ES-I3 (cell line): Measurements from ENCODE around the gene DAND5.
"Not testable (repeated sequence)": the region's sequence is repeated elsewhere in the genome, so short reads cannot be mapped to it uniquely, and the experiment has no call there.

ENCODE experiments used
- H3K36me3 ChIP-seq: 2 replicates; pipeline ENCODE4 v1.6.1; 2013; ENCODE audit warnings: mild to moderate bottlenecking, low read length, control low read depth, moderate library complexity; ENCODE audit not compliant: insufficient read depth
- H3K4me1 ChIP-seq: 2 replicates; pipeline ENCODE4 v1.6.1; 2013; ENCODE audit warnings: mild to moderate bottlenecking, control low read depth, low read length; ENCODE audit not compliant: insufficient read depth
- H3K9ac ChIP-seq: 2 replicates; pipeline ENCODE4 v1.6.1; 2013; ENCODE audit warnings: low read depth, mild to moderate bottlenecking, low read length, moderate library complexity
- H3K9me3 ChIP-seq: 2 replicates; pipeline ENCODE4 v1.6.1; 2013; ENCODE audit warnings: mild to moderate bottlenecking, low read length, moderate library complexity; ENCODE audit not compliant: control insufficient read depth, insufficient read depth

The DAND5 gene

GRCh38 chr19:12952050-12952449, 17.3 kb upstream of the DAND5 start:
- not testable (repeated sequence) for H3K36me3 ChIP-seq, H3K9me3 ChIP-seq, H3K4me1 ChIP-seq, H3K9ac ChIP-seq

- no peaks in the 10 kb centered on the region for H3K4me1 ChIP-seq
- H3K9me3 ChIP-seq = no peaks in the 10 kb centered on the region
- peaks cover 6% of the 10 kb centered on the region; the same call in 1 of the 2 replicates for H3K36me3 ChIP-seq
- H3K9ac ChIP-seq = no peak overlapping the region
Measured at GRCh38 chr19:12952488-12953137, 16.8 kb upstream of the DAND5 start.

GRCh38 chr19:12953138-12953798, 16.1 kb upstream of the DAND5 start:
- Histone ChIP-seq H3K9ac (no peak overlapping the region), H3K36me3 (peaks cover 2% of the 10 kb centered on the region; the same call in 1 of the 2 replicates)

GRCh38 chr19:12953799-12954611, 15.4 kb upstream of the DAND5 start:
- Histone ChIP-seq H3K9ac (no peak overlapping the region), H3K4me1 (no peaks in the 10 kb centered on the region), H3K9me3 (no peaks in the 10 kb centered on the region), H3K36me3 (peaks cover 2% of the 10 kb centered on the region; the same call in 1 of the 2 replicates)

More at GRCh38 chr19:12953138-12953798, 16.1 kb upstream of the DAND5 start:
- Histone ChIP-seq H3K9me3 (no peaks in the 10 kb centered on the region), H3K4me1 (no peaks in the 10 kb centered on the region)

GRCh38 chr19:12954612-12954962, 14.8 kb upstream of the DAND5 start:
- Histone ChIP-seq H3K9me3 (no peaks in the 10 kb centered on the region), H3K36me3 (peaks cover 2% of the 10 kb centered on the region; the same call in 1 of the 2 replicates), H3K9ac (no peak overlapping the region), H3K4me1 (no peaks in the 10 kb centered on the region)

- not testable (repeated sequence) for H3K36me3 ChIP-seq, H3K4me1 ChIP-seq, H3K9me3 ChIP-seq
- peak overlapping the region; percentile 97; the same call in 1 of the 2 replicates for H3K9ac ChIP-seq
Measured at GRCh38 chr19:12955575-12955974, 13.8 kb upstream of the DAND5 start.

- H3K36me3 ChIP-seq = peaks cover 2% of the 10 kb centered on the region; the same call in 1 of the 2 replicates
- H3K9ac ChIP-seq = peak overlapping the region; percentile 97
- H3K4me1 ChIP-seq = no peaks in the 10 kb centered on the region
- H3K9me3 ChIP-seq = no peaks in the 10 kb centered on the region
Measured at GRCh38 chr19:12955996-12956395, 13.4 kb upstream of the DAND5 start.

DNA sequence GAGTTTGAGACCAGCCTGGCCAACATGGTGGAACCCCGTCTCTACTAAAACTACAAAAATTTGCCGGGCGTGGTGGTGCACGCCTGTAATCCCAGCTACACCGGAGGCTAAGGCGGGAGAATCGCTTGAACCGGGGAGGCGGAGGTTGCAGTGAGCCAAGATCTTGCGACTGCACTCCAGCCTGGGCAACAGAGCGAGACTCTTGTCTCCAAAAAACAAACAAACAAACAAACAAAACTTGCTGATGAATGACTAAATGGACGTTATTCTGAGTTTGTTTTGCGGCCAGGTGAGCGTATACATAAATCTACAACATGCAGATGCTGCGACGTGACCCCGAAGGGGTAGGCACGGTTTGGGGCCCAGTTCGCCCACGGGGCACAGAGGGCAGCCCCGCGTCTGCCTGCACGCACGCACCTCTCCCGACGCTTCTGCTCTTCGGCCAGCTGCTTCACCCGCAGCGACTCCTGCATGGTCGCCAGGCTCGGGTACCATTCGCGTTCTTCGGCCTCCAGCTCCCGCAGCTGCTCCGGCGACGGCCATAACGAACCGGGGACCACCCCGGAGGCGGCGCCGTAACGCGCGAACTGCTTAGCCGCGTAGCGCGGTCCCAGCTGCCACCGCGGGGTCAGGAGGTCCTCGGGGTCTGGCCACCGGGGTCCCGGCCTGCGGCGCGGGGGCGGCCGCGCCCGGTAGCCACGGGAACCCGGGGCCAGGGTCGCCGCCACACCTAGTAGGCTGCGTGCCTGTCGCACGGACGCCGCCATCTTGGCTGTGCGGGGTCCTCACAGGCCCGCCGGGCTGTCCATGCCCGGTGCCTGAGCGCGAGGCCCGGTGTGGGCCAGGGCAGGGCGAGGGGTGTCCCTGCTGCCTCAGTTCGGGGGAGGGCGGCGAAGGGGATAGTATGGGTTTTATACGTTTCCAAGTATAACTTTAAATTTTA, 12.7 kb upstream of the DAND5 start, which contains the start of gene GADD45GIP1:
GADD45GIP1 (minus strand) TSS at position 778 of the 943 bp plus-strand sequence; CDS start at position 767, 11 bp downstream.
- peaks cover 2% of the 10 kb centered on the region; the same call in 1 of the 2 replicates for H3K36me3 ChIP-seq
- H3K9me3 ChIP-seq = no peaks in the 10 kb centered on the region
- H3K4me1 ChIP-seq = no peaks in the 10 kb centered on the region
- H3K9ac ChIP-seq = peak within 1 kb of the TSS; percentile 97

DNA sequence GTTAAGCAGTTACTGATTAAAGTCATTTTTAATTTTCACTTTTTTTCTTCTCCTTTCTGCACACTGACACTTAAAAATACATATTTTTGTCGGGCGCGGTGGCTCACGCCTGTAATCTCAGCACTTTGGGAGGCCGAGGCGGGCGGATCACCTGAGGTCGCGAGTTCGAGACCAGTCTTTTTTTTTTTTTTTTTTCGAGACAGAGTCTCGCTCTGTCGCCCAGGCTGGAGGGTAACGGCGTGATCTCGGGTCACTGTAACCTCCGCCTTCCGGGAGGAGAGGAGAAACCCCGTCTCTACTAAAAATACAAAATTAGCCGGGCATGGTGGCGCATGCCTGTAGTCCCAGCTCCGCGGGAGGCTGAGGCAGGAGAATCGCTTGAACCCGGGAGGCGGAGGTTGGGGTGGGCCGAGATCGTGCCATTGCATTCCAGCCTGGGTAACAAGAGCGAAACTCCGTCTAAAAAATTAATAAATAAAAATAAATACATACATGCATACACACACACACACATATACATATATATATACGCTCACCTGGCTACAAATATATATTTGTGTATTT, 11.9 kb upstream of the DAND5 start:
- not testable (repeated sequence) for H3K9me3 ChIP-seq, H3K36me3 ChIP-seq, H3K4me1 ChIP-seq
- peak overlapping the region; percentile 97 for H3K9ac ChIP-seq

- Histone ChIP-seq H3K9ac (no peak overlapping the region), H3K4me1 (no peaks in the 10 kb centered on the region), H3K36me3 (no peaks in the 10 kb centered on the region), H3K9me3 (no peaks in the 10 kb centered on the region)
Measured at GRCh38 chr19:12959481-12959880, 9.9 kb upstream of the DAND5 start.

DNA sequence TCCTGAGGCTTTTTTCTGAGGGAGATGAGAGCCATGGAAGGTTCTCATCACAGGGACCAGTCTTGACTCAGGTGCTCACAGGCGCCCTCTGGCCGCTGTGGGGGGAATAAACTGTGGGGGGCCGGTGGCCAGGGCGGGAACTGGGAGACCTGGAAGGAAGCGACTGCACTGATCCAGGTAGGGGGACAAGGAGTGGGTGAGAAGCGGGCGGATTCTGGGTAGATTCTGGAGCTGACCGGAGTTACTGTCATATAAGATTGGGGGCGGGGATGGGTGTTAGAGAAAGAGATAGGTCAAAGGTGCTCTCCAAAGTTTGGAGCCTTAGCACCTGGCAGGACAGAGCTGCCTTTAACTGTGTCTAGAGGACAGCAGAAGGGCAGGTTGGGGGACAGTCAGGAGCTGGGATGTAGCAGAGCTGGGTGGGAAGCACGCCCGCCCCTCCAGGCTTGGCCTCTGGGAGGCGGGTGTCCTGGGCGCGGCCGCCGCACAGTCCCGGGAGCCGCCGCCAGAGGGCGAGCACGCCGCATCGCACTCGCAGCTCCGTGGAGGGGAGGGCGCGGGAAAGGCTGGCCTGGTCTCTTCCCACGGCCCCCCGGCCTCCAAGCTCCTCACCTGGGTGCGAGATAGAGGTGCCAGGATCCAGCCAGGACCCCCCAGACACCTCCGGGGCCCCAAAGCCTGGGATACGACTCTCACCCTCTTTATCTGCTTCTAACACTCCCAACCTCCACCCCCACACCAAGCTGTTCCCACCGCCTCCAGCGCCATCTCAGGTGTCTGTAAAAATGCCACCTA, 4.2 kb upstream of the DAND5 start:
- H3K4me1 ChIP-seq = no peaks in the 10 kb centered on the region
- peak overlapping the region; percentile 56 for H3K9ac ChIP-seq

DNA sequence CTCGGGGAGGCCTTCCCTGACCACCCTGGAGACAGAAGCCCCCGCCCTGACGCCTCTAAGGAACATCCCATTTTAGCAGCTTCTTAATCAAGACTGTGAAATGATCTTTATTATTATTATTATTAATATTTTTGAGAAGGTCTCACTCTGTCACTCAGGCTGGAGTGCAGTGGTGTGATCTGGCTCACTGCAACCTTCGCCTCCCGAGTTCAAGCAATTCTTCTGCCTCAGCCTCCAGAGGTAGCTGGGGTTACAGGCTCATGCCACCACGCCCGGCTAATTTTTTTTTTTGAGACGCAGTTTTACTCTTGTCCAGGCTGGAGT, 3.6 kb upstream of the DAND5 start:
- peak overlapping the region; percentile 56; the same call in 1 of the 2 replicates for H3K9ac ChIP-seq
- no peaks in the 10 kb centered on the region for H3K9me3 ChIP-seq
- no peaks in the 10 kb centered on the region for H3K36me3 ChIP-seq
- no peaks in the 10 kb centered on the region for H3K4me1 ChIP-seq

More for the DNA sequence above, 4.2 kb upstream of the DAND5 start:
- Histone ChIP-seq H3K36me3 (no peaks in the 10 kb centered on the region), H3K9me3 (no peaks in the 10 kb centered on the region)

DNA sequence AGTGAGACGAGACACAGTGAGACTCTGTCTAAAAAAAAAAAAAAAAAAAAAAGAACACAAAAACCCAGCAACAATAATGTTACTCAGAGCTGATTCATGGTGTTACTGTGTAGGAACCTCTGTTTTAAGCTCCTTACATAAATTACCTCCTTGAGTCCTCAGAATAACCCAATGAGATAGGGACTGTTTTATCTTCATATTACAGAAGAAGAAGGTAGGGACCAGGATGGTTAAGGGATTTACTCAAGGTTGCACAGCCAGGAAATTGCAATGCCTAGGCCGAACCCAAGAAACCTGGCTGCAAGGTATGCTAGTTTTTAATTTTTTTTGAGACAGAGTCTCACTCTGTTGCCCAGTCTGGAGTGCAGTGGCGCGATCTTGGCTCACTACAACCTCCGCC, 1.5 kb upstream of the DAND5 start:
- H3K4me1 ChIP-seq = no peaks in the 10 kb centered on the region
- H3K36me3 ChIP-seq = no peaks in the 10 kb centered on the region
- H3K9ac ChIP-seq = no peak overlapping the region
- H3K9me3 ChIP-seq = no peaks in the 10 kb centered on the region
